C4-2B (cell line): Measurements from ENCODE around the gene UNKL.

ENCODE experiments used
- H3K27ac ChIP-seq: fragments of 450-650 bp; 2 replicates; pipeline ENCODE4 v1.5.1; 2017
- ZFX ChIP-seq: fragments of 450-650 bp; IDR thresholded peaks from 2 replicates; pipeline ENCODE4 v1.6.1; 2017
- TF ChIP-seq, protein P1 (sequence below): fragments of 450-650 bp; conservative IDR thresholded peaks from 2 replicates; pipeline ENCODE4 v1.5.1; 2017; ENCODE audit warnings: mild to moderate bottlenecking

Gene UNKL

DNA sequence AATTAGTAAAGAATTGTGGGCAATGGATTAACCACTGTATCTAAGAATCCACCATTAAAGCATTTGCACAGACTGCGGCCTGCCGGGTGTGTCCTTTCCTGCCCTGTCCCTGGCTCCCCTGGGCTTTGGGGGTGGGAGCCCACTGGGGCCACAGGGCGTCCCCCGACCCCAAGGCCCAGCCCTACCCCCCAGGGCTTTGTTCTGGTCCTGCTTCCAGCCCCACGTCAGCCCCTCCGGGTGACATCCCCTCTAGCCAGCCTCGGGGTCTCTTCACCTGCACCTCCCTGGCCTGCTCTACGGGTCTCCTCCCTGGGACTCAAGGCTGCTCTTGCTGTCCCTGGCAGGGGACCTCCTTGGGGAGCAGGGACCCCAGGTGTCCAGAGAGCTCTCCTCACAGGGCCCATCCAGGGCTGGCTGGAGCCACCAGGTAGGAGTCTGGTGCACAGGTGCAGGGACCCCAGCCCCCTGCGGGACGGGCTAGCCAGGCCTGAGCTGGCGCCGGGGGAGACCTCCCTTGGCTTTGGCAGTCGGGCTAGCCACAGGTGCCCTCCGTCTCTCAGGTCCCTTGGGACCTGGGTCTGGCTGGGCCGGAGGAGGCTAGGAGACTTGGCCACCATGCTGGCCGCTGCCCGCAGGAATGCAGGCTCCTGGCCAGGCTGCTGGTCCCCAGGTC is 87.4 kb downstream of the UNKL start:
- no peak overlapping the region for H3K27ac ChIP-seq
- no peak for TF ChIP-seq ZFX
- TF ChIP-seq, protein P1, sequence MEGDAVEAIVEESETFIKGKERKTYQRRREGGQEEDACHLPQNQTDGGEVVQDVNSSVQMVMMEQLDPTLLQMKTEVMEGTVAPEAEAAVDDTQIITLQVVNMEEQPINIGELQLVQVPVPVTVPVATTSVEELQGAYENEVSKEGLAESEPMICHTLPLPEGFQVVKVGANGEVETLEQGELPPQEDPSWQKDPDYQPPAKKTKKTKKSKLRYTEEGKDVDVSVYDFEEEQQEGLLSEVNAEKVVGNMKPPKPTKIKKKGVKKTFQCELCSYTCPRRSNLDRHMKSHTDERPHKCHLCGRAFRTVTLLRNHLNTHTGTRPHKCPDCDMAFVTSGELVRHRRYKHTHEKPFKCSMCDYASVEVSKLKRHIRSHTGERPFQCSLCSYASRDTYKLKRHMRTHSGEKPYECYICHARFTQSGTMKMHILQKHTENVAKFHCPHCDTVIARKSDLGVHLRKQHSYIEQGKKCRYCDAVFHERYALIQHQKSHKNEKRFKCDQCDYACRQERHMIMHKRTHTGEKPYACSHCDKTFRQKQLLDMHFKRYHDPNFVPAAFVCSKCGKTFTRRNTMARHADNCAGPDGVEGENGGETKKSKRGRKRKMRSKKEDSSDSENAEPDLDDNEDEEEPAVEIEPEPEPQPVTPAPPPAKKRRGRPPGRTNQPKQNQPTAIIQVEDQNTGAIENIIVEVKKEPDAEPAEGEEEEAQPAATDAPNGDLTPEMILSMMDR, result no peak

DNA sequence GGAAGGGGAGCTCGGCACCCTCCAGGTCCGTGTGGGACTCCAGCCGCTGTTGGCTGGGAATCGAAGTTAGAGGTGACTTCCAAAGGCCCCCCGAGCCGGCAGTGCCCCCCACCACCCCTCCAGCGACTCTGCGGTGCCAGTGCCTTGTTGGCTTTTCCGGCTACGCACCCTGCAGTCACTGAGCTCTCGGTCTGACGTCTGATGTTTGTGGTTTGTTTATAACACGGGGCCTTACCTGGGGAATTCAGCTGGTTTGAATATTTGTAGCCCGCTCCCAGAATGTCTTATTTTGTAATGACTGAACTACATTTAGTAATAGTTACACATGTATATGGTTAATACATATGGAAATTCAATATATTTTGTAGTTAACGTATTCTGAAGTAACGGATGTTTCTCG is 88.1 kb downstream of the UNKL start:
- H3K27ac ChIP-seq, result no peak overlapping the region
- no peak for TF ChIP-seq ZFX
- TF ChIP-seq, protein P1, result no peak

DNA sequence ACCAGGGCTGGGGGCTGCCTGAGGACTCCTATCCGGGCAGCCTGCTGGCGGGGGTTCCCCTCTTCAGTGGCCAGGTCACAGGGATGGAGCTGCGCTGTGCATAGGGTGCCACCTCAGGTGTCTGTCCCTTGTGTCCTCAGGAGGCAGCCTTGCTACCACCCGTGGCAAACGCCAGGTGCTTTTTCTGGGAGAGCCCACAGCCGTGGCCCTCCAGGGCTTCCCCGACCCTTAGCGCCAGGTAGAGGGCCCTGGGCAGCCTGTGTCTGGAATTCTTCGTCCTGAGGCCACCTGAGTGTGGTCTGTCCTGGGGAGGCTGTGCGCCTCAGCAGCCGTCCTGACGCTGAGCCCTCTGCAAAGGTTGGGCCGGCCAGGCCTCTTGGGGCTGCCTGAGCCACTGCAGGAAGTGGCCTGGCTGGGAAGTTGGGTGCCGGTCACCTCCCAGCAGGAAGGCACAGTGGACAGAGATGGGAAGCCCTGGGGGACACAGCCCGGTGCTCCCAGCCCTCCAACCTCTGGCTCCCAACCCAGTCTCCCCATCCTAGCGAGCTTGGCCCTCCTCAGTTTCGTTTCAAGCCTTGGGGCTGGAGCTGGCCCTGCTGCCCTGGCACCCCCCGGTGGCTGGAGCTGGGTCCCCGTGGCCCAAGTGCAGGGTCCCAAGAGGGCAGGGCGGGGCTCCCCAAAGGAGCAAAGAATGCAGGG is 88.7 kb downstream of the UNKL start:
- no peak overlapping the region for H3K27ac ChIP-seq
- TF ChIP-seq, protein P1, result no peak
- no peak for TF ChIP-seq ZFX

DNA sequence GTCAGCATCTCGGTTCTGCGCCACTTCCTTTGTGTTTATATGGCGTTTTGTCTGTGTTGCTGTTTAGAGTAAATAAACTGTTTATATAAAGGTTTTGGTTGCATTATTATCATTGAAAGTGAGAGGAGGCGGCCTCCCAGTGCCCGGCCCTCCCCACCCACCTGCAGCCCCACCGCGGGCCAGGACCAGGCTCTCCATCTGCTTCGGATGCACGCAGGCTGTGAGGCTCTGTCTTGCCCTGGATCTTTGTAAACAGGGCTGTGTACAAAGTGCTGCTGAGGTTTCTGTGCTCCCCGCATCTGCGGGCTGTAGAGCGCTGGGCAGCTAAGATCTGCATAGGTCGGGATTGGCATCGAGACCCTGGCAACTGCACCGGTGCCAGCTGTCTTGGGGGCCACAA is 89.2 kb downstream of the UNKL start:
- no peak overlapping the region for H3K27ac ChIP-seq
- TF ChIP-seq, protein P1, result no peak
- no peak for TF ChIP-seq ZFX

DNA sequence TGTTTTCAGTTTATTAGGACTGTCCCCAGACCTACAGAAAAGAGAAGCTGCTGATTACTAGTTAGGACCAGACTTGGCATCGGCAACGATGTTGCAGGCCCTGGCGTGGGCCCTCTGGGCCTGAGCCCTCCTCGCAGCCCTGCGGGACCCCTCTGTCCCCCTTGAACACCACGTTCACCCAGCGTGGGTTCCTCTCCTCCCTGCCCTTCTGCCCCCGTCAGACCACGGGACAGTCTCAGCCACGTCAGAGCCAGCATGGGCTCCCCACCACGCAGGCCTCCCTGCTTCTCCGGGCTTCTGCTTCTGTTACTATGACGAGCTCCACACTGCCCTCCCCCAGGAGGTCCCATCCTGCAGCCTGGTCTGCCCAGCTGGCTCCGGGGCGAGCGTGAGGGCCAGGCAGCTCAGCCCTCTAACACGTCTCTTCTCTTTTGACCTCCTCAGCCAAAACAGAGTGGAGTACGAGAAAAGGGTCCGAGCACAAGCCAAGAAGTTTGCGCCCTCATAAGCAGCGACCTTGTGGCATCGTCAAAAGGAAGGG is 90.1 kb downstream of the UNKL start:
- no peak overlapping the region for H3K27ac ChIP-seq
- no peak for TF ChIP-seq ZFX
- TF ChIP-seq, protein P1, result no peak

DNA sequence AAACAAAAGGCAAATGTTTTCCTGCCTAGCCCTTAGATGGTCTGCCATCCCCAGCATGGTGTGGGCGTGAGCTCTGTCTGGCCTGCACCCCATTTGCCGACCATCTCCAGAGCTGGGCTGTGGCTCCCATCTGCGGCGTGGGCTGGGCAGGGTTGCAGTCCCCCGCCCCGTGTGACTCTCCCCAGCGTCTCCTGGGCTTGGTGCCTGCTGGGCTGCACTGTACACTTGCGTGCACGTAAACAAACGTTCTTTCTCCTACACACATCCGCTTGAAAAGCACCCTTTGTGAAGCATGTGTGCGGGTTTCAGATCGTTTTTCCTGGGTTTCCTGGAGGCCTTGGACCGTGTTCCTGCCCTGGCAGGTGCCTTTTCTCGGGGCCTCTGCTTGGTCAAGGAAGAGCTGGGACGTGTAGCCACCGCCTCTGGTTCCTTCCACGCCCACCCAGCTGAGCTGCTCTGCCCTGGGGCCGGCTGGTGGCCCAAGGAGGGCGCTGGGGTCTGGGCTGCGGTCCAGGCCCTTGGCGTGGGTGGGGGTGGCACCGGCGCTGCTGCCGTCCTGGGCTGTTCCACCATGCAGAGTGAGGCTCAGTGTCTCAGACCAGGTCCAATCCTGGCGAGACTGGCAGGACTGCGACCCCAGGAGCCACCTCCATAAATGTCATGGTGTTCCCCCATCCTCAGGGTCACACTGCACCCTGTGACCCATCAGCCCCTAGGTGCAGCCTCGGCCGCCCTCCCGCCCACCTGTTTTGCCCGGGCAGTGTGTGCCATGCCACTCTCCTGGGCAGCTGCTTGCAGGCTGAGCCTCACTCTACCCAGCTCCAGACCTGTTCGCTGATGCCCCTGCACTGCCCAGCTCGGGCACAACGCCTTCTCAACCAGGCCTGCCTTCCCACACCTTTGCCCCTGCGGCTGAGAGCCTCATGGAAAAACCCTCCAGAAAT is 90.9 kb downstream of the UNKL start:
- no peak overlapping the region for H3K27ac ChIP-seq
- no peak for TF ChIP-seq ZFX
- TF ChIP-seq, protein P1, result no peak
